Right ventricle myocardium superior (tissue), 1 donor: ENCODE measurements around the gene REN. TPM values are rescaled to one million over a fixed set of nuclear protein-coding genes. Genes with fewer than 3 reads are reported as not detected.

ENCODE experiments used
- ATAC-seq: fragments of 200-7000 bp; cut with Tn5 transposase; one replicate; pipeline ENCODE4 v1.9.1; 2020; ENCODE audit warnings: mild to moderate bottlenecking; ENCODE audit not compliant: poor library complexity
- DNase-seq: peaks from one replicate; pipeline ENCODE4 v3.0.0-alpha.2; 2020
- intact Hi-C: fragments of 100-400 bp; cut with DNase I; formaldehyde crosslinking; loops from one replicate; pipeline ENCODE4 v1.11.2; 2022
- long read RNA-seq: library from polyadenylated mRNA; unstranded; transcript quantifications from one replicate; pipeline ENCODE4 v2.0.0, GENCODE V29; 2021
- total RNA-seq: library from RNA; stranded (reverse); fragmentation: NEBNext Ultra II Directional; extraction: Animal tissue kit (Norgen Biotek cat#: 25700); gene quantifications from one replicate; pipeline ENCODE4 v1.2.1, GENCODE V29; 2021
- donor health status: DM: no; HTN: yes; CAD: no; lungs with severe emphysema.

Gene REN
- total RNA-seq = not detected
- long read RNA-seq = 0 reads

- no peak for DNase-seq
- no peak for ATAC-seq
- intact Hi-C loops = no loop called here
Measured at GRCh38 chr1:204166219-204166618, at the start of gene REN. TSS of gene REN (minus strand) at chr1:204166337. CDS start at chr1:204166293, 44 bp downstream.

GRCh38 chr1:204213668-204214662 lies 47.8 kb upstream of the REN start, which contains the start of gene GOLT1A:
TSS of gene GOLT1A (minus strand) at chr1:204213988. CDS start at chr1:204213906, 82 bp downstream.
- DNase-seq (peak; percentile 56), ATAC-seq (peak; percentile 79)
- intact Hi-C loops = no loop called here

DNA sequence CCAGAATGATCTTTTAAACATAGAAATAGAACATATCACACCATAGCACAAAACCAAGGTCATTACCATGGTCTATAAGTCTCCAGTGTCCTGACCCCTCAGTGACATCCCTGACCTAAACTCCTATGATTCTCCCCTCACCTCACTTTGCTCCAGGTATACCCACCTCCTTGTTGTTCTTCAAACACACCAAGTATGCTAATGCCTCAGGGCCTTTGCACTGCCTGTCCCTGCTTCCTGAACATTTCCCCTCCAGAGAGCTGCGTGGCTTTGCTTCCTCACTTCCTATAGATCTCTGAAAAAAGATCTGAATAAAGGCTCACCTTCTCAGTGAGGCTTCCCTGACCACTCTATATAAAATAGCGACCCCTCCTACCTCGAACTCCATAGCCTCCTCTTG lies 46.6 kb upstream of the REN start:
- ATAC-seq (no peak), DNase-seq (no peak)
- intact Hi-C loops = no loop called here

DNA sequence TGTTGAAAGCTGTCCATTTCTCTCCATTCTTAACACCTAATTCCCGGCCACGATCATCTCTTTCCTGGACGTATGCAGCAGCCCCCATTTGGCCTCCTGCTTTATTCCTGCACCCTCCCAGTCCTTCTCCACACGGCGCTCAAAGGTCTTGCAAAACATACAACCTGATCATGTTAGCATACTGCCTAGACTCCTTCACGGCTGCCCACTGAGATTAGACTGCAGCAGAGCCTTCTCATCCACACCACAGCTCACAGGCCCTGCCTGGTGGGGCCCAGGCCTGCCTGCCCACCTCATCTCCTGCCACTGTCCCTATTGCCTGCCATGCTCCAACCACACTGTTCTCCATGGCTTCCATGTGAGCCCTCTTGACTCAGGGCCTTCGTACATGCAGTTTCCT lies 44.9 kb upstream of the REN start:
- intact Hi-C loops = no loop called here

GRCh38 chr1:204207136-204207616 lies 41.0 kb upstream of the REN start:
- peak; percentile 80 for DNase-seq
- intact Hi-C loops = loop anchor here (5.0 kb wide), 1 partner anchor 45 kb away; no protein-coding TSS in a partner anchor

More for the DNA sequence above, 44.9 kb upstream of the REN start:
- ATAC-seq (no peak), DNase-seq (no peak)

GRCh38 chr1:204206121-204206520 lies 40.0 kb upstream of the REN start:
- intact Hi-C loops = loop anchor here (5.0 kb wide), 1 partner anchor 44 kb away; no protein-coding TSS in a partner anchor
- ATAC-seq (no peak), DNase-seq (no peak)

More at GRCh38 chr1:204207136-204207616, 41.0 kb upstream of the REN start:
- ATAC-seq = peak; percentile 95

DNA sequence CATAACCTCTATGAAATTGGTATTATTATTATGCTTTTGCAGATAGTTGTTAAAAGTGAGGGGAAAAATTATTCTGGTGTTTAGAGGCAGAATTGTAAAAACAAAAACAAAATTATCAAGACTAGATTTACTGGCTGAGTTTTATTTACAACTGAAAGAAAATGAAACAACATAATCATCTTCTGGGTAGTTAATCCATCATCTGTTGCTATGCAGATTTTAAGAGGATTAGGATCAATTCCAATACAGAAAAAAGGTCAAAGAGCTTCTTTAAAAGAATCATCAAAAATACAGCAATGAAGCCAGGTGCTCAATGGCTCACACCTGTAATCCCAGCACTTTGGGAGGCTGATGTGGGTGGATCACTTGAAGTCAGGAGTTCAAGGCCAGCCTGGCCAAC lies 39.3 kb upstream of the REN start:
- intact Hi-C loops = loop anchor here (5.0 kb wide), 1 partner anchor 43 kb away; no protein-coding TSS in a partner anchor
- DNase-seq (no peak), ATAC-seq (no peak)

- no peak for ATAC-seq
- no peak for DNase-seq
- intact Hi-C loops = loop anchor here (5.0 kb wide), 1 partner anchor 43 kb away; no protein-coding TSS in a partner anchor
Measured at GRCh38 chr1:204204944-204205343, 38.8 kb upstream of the REN start.

DNA sequence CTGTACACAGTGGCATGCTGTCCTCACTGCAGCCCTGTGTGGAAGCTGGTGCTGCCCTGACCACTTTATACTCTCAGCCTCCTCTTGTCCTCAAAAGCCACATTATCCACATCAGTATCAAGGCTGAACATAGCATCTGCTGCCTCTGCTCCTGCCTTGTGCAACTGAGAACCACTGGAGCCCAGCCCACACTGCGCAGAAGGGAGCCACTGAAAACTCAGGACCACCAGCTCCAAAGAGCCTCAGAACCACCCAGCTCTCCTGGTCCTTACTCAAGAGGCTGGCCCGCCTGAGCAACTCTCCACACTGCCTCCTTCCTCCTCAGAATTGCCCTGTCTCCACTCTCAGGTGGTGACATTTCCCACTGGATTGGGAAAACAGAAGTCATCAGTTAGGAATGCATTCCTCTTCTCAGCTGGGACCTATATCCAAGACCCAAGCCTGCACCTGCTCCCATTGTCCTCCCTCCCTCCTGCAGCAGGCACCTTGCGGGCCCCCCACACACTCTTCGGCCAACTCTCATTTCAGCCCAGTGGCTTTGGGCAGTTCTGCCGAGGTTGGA lies 37.1 kb upstream of the REN start:
- intact Hi-C loops = no loop called here
- no peak for DNase-seq

GRCh38 chr1:204202481-204202880 lies 36.3 kb upstream of the REN start:
- intact Hi-C loops = no loop called here
- DNase-seq = no peak
- no peak for ATAC-seq

More for the DNA sequence above, 37.1 kb upstream of the REN start:
- ATAC-seq = no peak

DNA sequence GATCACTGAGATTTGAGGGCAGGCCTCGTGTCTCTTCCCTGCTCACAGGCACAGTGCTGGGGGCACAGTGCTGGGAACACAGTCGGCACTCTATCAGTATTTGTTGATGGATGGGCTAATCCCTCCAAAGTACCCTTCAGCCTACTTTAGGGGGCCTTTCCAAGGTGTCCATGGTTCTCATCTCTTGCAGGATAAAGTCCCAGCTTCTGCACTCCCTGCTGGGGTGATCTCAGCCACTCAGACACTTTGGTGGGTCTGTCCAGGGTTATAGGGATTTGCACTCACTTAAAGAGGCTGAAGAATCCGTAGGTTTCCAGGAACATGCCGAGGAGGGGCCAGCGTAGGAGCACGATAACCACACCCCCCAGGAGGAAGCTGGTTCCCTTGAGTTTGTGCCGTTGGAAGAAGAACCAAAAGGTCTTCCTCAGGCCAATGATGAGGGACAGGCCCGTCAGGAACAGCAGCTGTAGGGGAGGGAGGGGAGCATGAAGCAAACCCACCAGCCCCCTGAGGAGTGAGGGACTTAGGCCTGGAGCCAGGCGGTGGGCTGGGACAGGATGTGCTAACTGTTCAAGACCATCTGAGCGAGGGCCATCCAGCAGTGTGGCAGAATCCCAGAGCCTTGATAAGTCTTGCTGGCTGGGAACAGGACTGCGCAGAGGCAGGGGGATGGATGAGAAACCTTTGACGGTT lies 35.4 kb upstream of the REN start:
- ATAC-seq = no peak
- intact Hi-C loops = no loop called here

DNA sequence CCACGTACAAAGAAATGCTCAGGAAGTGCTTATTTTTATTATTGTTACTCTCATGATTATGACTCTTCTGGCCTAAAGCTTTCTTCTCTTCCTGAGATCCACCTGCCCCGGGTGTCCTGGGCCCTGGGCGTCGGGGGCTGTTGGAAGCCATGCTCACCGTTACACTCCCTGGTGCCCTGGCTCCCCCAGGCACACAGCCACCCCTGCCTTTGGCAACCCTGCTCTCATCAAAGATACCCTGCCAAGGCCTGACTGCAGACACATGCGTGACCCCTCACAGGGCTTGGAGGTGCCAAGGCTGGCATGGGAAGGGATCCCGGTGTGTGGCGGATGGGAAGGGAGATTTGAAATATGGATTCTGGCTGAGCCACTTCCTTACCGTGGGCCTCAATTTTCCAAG lies 33.4 kb upstream of the REN start:
- DNase-seq (peak; percentile 47), ATAC-seq (peak; percentile 76)
- intact Hi-C loops = no loop called here

More for the DNA sequence above, 35.4 kb upstream of the REN start:
- DNase-seq = no peak

- intact Hi-C loops = no loop called here
- peak; percentile 46 for DNase-seq
Measured at GRCh38 chr1:204198348-204199340, 32.5 kb upstream of the REN start.

DNA sequence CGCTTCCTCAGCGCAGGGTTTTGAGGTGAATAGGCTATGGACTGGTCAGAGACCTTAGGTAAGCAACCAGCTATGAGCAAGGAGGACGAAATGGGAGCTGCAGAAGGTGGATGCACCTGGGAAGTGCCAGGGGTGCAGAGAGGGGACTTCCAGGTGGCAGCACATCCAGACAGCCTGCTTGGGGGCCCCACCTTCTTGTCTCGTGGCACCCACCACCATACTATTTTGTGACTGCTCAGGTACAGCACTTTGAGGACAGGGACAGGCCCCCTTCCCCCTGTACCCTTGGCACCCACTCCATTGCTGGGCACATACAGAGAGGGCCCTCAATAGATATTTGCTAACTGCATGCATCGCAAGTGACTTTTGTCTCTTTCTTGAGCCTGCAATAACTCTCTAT lies 30.9 kb upstream of the REN start:
- intact Hi-C loops = no loop called here
- ATAC-seq (no peak), DNase-seq (no peak)

More at GRCh38 chr1:204198348-204199340, 32.5 kb upstream of the REN start:
- peak; percentile 88 for ATAC-seq

GRCh38 chr1:204196068-204196795 lies 30.1 kb upstream of the REN start, which contains the start of gene KISS1:
TSS of gene KISS1 (minus strand) at chr1:204196491. CDS start at chr1:204192876, 3,615 bp downstream.
- DNase-seq (no peak), ATAC-seq (no peak)
- intact Hi-C loops = no loop called here

DNA sequence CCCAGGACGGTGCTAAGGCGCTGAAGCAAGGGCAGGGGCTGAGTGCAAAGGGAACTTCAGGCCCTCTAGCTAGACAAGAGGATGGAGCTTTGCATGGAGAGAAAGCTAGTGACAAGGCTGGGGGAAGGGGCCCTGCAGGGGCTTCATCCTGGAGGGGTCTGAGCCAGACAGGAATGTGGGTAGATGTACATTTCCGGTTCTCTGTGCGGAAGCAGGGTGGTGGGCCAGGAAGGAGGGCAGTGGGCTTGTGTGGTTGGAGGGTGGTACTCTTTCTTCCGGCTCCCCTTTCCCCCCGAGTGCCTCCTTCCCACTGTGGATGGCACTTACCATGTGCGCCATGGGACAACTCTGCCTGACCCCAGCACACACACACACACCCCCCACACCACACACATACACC lies 28.6 kb upstream of the REN start:
- DNase-seq (no peak), ATAC-seq (no peak)
- intact Hi-C loops = no loop called here

- intact Hi-C loops = no loop called here
- DNase-seq (no peak), ATAC-seq (no peak)
Measured at GRCh38 chr1:204194080-204194479, 27.9 kb upstream of the REN start.
